T-helper 2 cell treated with Interferon-gamma antibody and Interleukin-4, amounts not matched to agents 5 μg/mL and 100 μg/mL, for 36 hours (primary cell): ENCODE data around the gene CRIP3.

Experiments used
- DNase-seq: peaks from one replicate; pipeline ENCODE4 v3.0.0; 2021; ENCODE audit warnings: low spot score
- H3K27ac Mint-ChIP-seq: one replicate; pipeline ENCODE4 v1.8.0; 2021; ENCODE audit warnings: mild to moderate bottlenecking, mixed read lengths
- H3K27me3 Mint-ChIP-seq: one replicate; pipeline ENCODE4 v1.8.0; 2021; ENCODE audit warnings: low read depth, mixed read lengths
- H3K36me3 Mint-ChIP-seq: one replicate; pipeline ENCODE4 v1.8.0; 2021; ENCODE audit warnings: low read depth, mixed read lengths
- H3K4me1 Mint-ChIP-seq: one replicate; pipeline ENCODE4 v1.8.0; 2021; ENCODE audit warnings: low read depth, mixed read lengths
- H3K4me3 Mint-ChIP-seq: one replicate; pipeline ENCODE4 v1.8.0; 2022; ENCODE audit warnings: mild to moderate bottlenecking, moderate library complexity, mixed read lengths
- H3K9me3 Mint-ChIP-seq: one replicate; pipeline ENCODE4 v1.8.0; 2021; ENCODE audit warnings: mixed read lengths

CRIP3 gene

GRCh38 chr6:43277643-43278523 lies 30.7 kb downstream of the CRIP3 start:
- H3K27me3 Mint-ChIP-seq = peaks cover 64% of the 10 kb centered on the region
- no peaks in the 10 kb centered on the region for H3K36me3 Mint-ChIP-seq
- H3K4me3 Mint-ChIP-seq = no peak overlapping the region
- DNase-seq = no peak
- H3K9me3 Mint-ChIP-seq = no peaks in the 10 kb centered on the region
- no peak overlapping the region for H3K27ac Mint-ChIP-seq
- peaks cover 13% of the 10 kb centered on the region for H3K4me1 Mint-ChIP-seq

- no peaks in the 10 kb centered on the region for H3K9me3 Mint-ChIP-seq
- no peak overlapping the region for H3K27ac Mint-ChIP-seq
- no peak overlapping the region for H3K4me3 Mint-ChIP-seq
- DNase-seq = no peak
- no peaks in the 10 kb centered on the region for H3K36me3 Mint-ChIP-seq
- peaks cover 13% of the 10 kb centered on the region for H3K4me1 Mint-ChIP-seq
- H3K27me3 Mint-ChIP-seq = peaks cover 63% of the 10 kb centered on the region
These were observed 31.4 kb downstream of the CRIP3 start for GRCh38 chr6:43277306-43277642.

- Mint-ChIP-seq H3K4me3 (peak overlapping the region; percentile 49), H3K4me1 (peaks cover 13% of the 10 kb centered on the region), H3K36me3 (no peaks in the 10 kb centered on the region), H3K9me3 (no peaks in the 10 kb centered on the region), H3K27me3 (peaks cover 64% of the 10 kb centered on the region), H3K27ac (no peak overlapping the region)
- no peak for DNase-seq
These were observed 31.9 kb downstream of the CRIP3 start for GRCh38 chr6:43276577-43277305.

- no peaks in the 10 kb centered on the region for H3K9me3 Mint-ChIP-seq
- no peaks in the 10 kb centered on the region for H3K36me3 Mint-ChIP-seq
- peaks cover 13% of the 10 kb centered on the region for H3K4me1 Mint-ChIP-seq
- H3K27ac Mint-ChIP-seq = peak overlapping the region; percentile 9
- peak overlapping the region; percentile 66 for H3K4me3 Mint-ChIP-seq
- DNase-seq = no peak
- H3K27me3 Mint-ChIP-seq = peaks cover 64% of the 10 kb centered on the region
These were observed 32.6 kb downstream of the CRIP3 start for GRCh38 chr6:43275801-43276576.

GRCh38 chr6:43274916-43275597 lies 33.6 kb downstream of the CRIP3 start:
- H3K27ac Mint-ChIP-seq = peak overlapping the region; percentile 47
- H3K4me1 Mint-ChIP-seq = peaks cover 13% of the 10 kb centered on the region
- peak; percentile 30 for DNase-seq
- H3K27me3 Mint-ChIP-seq = peaks cover 62% of the 10 kb centered on the region
- peak overlapping the region; percentile 55 for H3K4me3 Mint-ChIP-seq
- no peaks in the 10 kb centered on the region for H3K9me3 Mint-ChIP-seq
- no peaks in the 10 kb centered on the region for H3K36me3 Mint-ChIP-seq

GRCh38 chr6:43274127-43274915 lies 34.3 kb downstream of the CRIP3 start:
- H3K36me3 Mint-ChIP-seq = no peaks in the 10 kb centered on the region
- no peak for DNase-seq
- H3K4me3 Mint-ChIP-seq = peak overlapping the region; percentile 50
- peaks cover 62% of the 10 kb centered on the region for H3K27me3 Mint-ChIP-seq
- H3K9me3 Mint-ChIP-seq = no peaks in the 10 kb centered on the region
- H3K4me1 Mint-ChIP-seq = peaks cover 13% of the 10 kb centered on the region
- H3K27ac Mint-ChIP-seq = peak overlapping the region; percentile 47

GRCh38 chr6:43273707-43274106 lies 34.9 kb downstream of the CRIP3 start:
- no peak for DNase-seq
- Mint-ChIP-seq H3K27ac (no peak overlapping the region), H3K36me3 (no peaks in the 10 kb centered on the region), H3K9me3 (no peaks in the 10 kb centered on the region), H3K4me3 (peak overlapping the region; percentile 16), H3K27me3 (peaks cover 67% of the 10 kb centered on the region), H3K4me1 (peaks cover 17% of the 10 kb centered on the region)

- Mint-ChIP-seq H3K36me3 (no peaks in the 10 kb centered on the region), H3K4me1 (peaks cover 15% of the 10 kb centered on the region), H3K27me3 (peaks cover 66% of the 10 kb centered on the region), H3K9me3 (no peaks in the 10 kb centered on the region), H3K27ac (no peak overlapping the region), H3K4me3 (no peak overlapping the region)
- no peak for DNase-seq
These were observed 36.7 kb downstream of the CRIP3 start for GRCh38 chr6:43271944-43272343.

GRCh38 chr6:43271103-43271815 lies 37.4 kb downstream of the CRIP3 start:
- Mint-ChIP-seq H3K27ac (no peak overlapping the region), H3K9me3 (no peaks in the 10 kb centered on the region), H3K36me3 (no peaks in the 10 kb centered on the region), H3K27me3 (peaks cover 62% of the 10 kb centered on the region), H3K4me1 (peaks cover 14% of the 10 kb centered on the region), H3K4me3 (no peak overlapping the region)
- DNase-seq = no peak

GRCh38 chr6:43269273-43270007 lies 39.2 kb downstream of the CRIP3 start:
- Mint-ChIP-seq H3K27ac (no peak overlapping the region), H3K9me3 (no peaks in the 10 kb centered on the region), H3K27me3 (peaks cover 50% of the 10 kb centered on the region), H3K4me1 (peaks cover 10% of the 10 kb centered on the region), H3K36me3 (no peaks in the 10 kb centered on the region), H3K4me3 (peak overlapping the region; percentile 77)
- DNase-seq = peak; percentile 48

- Mint-ChIP-seq H3K27me3 (peaks cover 44% of the 10 kb centered on the region), H3K27ac (no peak overlapping the region), H3K9me3 (no peaks in the 10 kb centered on the region), H3K4me1 (peaks cover 7% of the 10 kb centered on the region), H3K4me3 (peak overlapping the region; percentile 77), H3K36me3 (no peaks in the 10 kb centered on the region)
- DNase-seq = no peak
These were observed 39.8 kb downstream of the CRIP3 start for GRCh38 chr6:43268782-43269272.

GRCh38 chr6:43268355-43268700 lies 40.3 kb downstream of the CRIP3 start:
- Mint-ChIP-seq H3K27ac (no peak overlapping the region), H3K36me3 (no peaks in the 10 kb centered on the region), H3K4me1 (peaks cover 5% of the 10 kb centered on the region), H3K4me3 (no peak overlapping the region), H3K27me3 (peaks cover 40% of the 10 kb centered on the region), H3K9me3 (no peaks in the 10 kb centered on the region)
- no peak for DNase-seq
